ENCODE results near the gene SP3.

DNA sequence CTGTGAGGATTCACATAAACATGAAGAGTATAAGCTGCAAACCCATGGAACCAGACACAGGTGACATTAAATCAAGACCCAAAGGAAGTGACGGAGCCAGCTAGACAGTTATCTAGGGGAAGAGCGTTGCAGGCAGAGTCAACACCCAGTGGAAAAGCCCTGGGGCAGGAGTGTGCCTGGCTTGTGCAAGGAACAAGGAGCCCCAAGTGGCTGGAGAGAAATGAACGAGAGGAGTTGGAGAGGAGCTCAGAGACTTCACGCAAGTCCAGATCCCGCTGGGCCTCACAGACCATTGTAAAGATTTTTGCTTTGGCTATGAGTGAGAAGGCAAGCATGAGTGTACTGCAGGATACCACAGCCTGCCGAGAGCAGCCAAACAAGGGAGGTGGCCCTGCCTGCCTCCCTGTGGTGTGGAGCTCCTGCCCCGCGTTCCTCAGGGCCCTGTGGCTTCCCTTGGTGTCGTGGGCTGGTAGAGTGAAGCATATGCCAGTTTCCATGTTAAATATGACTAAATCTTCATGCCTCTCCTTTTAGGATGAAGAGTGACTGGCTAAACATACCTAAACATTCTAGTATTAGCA is 88.2 kb downstream of the SP3 start:
- TF ChIP-seq, protein P1, sequence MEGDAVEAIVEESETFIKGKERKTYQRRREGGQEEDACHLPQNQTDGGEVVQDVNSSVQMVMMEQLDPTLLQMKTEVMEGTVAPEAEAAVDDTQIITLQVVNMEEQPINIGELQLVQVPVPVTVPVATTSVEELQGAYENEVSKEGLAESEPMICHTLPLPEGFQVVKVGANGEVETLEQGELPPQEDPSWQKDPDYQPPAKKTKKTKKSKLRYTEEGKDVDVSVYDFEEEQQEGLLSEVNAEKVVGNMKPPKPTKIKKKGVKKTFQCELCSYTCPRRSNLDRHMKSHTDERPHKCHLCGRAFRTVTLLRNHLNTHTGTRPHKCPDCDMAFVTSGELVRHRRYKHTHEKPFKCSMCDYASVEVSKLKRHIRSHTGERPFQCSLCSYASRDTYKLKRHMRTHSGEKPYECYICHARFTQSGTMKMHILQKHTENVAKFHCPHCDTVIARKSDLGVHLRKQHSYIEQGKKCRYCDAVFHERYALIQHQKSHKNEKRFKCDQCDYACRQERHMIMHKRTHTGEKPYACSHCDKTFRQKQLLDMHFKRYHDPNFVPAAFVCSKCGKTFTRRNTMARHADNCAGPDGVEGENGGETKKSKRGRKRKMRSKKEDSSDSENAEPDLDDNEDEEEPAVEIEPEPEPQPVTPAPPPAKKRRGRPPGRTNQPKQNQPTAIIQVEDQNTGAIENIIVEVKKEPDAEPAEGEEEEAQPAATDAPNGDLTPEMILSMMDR (conservative IDR thresholded peaks at IDR 0.05; ENCODE audit: low read length) = no peak
- TF ChIP-seq EZH2phosphoT487 (IDR thresholded peaks at IDR 0.05; ENCODE audit: borderline replicate concordance, low read depth, low read length) = no peak
